HepG2 (cell line): ENCODE data around the gene TIMM10. TPM values are rescaled to one million over a fixed set of nuclear protein-coding genes. Genes with fewer than 3 reads are reported as not detected.
A peak's percentile ranks its signal among the peaks of the same experiment; 100 is the strongest.

Experiments used
- ATAC-seq: fragments of 200-7000 bp; cut with Tn5 transposase; 3 replicates; pipeline ENCODE4 v1.9.1; 2020; ENCODE audit warnings: mild to moderate bottlenecking, moderate library complexity
- BruUV-seq: library from RNA; stranded (reverse); fragments of 400-500 nt; replicated peaks from 2 replicates; lab custom pipeline; 2021; lab: Mats Ljungman, UMichigan
- CTCF ChIA-PET: fragments of 300-600 bp; formaldehyde crosslinking; extraction: SDS; loops from one replicate; lab custom pipeline; 2021; ENCODE audit warnings: low total read pairs, inconsistent platforms, low intra/inter-chr PET ratio; lab: Yijun Ruan, JAX
- POLR2A ChIA-PET: fragments of 350-600 bp; sonication (Branson Sonifier 250); formaldehyde crosslinking; loops from one replicate; lab custom pipeline; 2020; ENCODE audit warnings: antibody characterized with exemption, inconsistent platforms; lab: Yijun Ruan, JAX
- DNase-seq: peaks from one replicate; pipeline ENCODE4 v3.0.0-alpha.2; 2015; ENCODE audit warnings: low spot score
- FAIRE-seq: peaks from 3 replicates; lab custom pipeline; 2011; peaks lifted over from hg19 to GRCh38; lab: Jason Lieb, UNC
- H2AFZ ChIP-seq: one replicate; pipeline ENCODE4 v1.6.1; 2011; ENCODE audit warnings: low read length, inconsistent platforms
- H3K27ac ChIP-seq: fragments of 300-600 bp; 3 replicates; pipeline ENCODE4 v1.8.0; 2011; ENCODE audit warnings: mixed run types, mild to moderate bottlenecking, mixed read lengths, low read length, inconsistent platforms; ENCODE audit not compliant: insufficient read depth; ENCODE audit errors: extremely low read length
- H3K27me3 ChIP-seq, 2 experiments: fragments of 200-600 bp in 1 of 2; 2 replicates in 1 of 2; 3 replicates in 1 of 2; pipeline versions ENCODE4 v1.6.0 to v1.8.0; 2011; ENCODE audit warnings: low read length in 2 of 2, mild to moderate bottlenecking in 2 of 2, moderate library complexity in 2 of 2, inconsistent platforms in 1 of 2; ENCODE audit not compliant: insufficient read depth in 2 of 2, control insufficient read depth in 1 of 2
- H3K36me3 ChIP-seq, 2 experiments: fragments of 200-600 bp in 1 of 2; replicated peaks in 1 of 2; 2 replicates in 1 of 2; 3 replicates in 1 of 2; pipeline versions ENCODE4 v1.5.1 to v1.8.0; 2011; ENCODE audit warnings: low read length in 2 of 2, inconsistent platforms in 1 of 2; ENCODE audit not compliant: insufficient read depth in 2 of 2, control insufficient read depth in 1 of 2
- H3K4me1 ChIP-seq: 2 replicates; pipeline ENCODE4 v1.5.1; 2012; ENCODE audit warnings: low read length, inconsistent platforms; ENCODE audit not compliant: insufficient read depth
- H3K4me2 ChIP-seq: 2 replicates; pipeline ENCODE4 v1.6.0; 2011; ENCODE audit warnings: low read depth, low read length, inconsistent platforms
- H3K4me3 ChIP-seq, 3 experiments: fragments of 200-600 bp in 1 of 3; sonication (generic), shearing (Covaris generic) in 1 of 3; replicated peaks in 1 of 3; 2 replicates each; pipeline ENCODE4 v1.5.1; 2011 to 2016; ENCODE audit warnings: low read length in 3 of 3, inconsistent platforms in 2 of 3, low read depth in 2 of 3, mild to moderate bottlenecking in 2 of 3, control low read depth in 1 of 3, mixed read lengths in 1 of 3; ENCODE audit not compliant: insufficient read depth in 1 of 3
- H3K79me2 ChIP-seq: one replicate; pipeline ENCODE4 v1.6.1; 2011; ENCODE audit warnings: low read length, inconsistent platforms; ENCODE audit not compliant: insufficient read depth
- H3K9ac ChIP-seq: 2 replicates; pipeline ENCODE4 v1.6.0; 2011; ENCODE audit warnings: mild to moderate bottlenecking, low read depth, low read length, inconsistent platforms; ENCODE audit not compliant: insufficient read depth
- H3K9me3 ChIP-seq: 2 replicates; pipeline ENCODE4 v1.5.1; 2012; ENCODE audit warnings: mild to moderate bottlenecking, low read length
- H4K20me1 ChIP-seq: 2 replicates; pipeline ENCODE4 v1.6.0; 2011; ENCODE audit warnings: inconsistent platforms, mild to moderate bottlenecking, low read length, moderate library complexity; ENCODE audit not compliant: insufficient read depth
- HNRNPL ChIP-seq: fragments of 200-400 bp; formaldehyde crosslinking; IDR thresholded peaks from 2 replicates; pipeline ENCODE4 v1.6.1; 2017; ENCODE audit warnings: mild to moderate bottlenecking, low read depth, low read length
- MAFK ChIP-seq, 2 experiments: IDR thresholded peaks in 1 of 2; conservative IDR thresholded peaks in 1 of 2; 2 replicates each; pipeline ENCODE4 v1.6.1; 2011; ENCODE audit warnings: improper control_type of control experiment in 2 of 2, low read length in 2 of 2
- SKI ChIP-seq: fragments of 450-650 bp; IDR thresholded peaks from one replicate; pipeline ENCODE4 v1.6.1; 2018; ENCODE audit warnings: mild to moderate bottlenecking; ENCODE audit not compliant: partially characterized antibody
- TBX3 ChIP-seq: fragments of 450-650 bp; IDR thresholded peaks from 2 replicates; pipeline ENCODE4 v1.6.1; 2017; ENCODE audit warnings: antibody characterized with exemption, mild to moderate bottlenecking, inconsistent platforms, borderline replicate concordance
- TOPORS ChIP-seq: sonication (generic); formaldehyde crosslinking; IDR thresholded peaks from 2 replicates; pipeline ENCODE4 v1.8.0; 2023; ENCODE audit warnings: mild to moderate bottlenecking, missing genetic modification reagents
- UBTF ChIP-seq: sonication (generic); formaldehyde crosslinking; IDR thresholded peaks from 2 replicates; pipeline ENCODE4 v1.4.0; 2020; ENCODE audit warnings: mild to moderate bottlenecking, missing genetic modification reagents
- ZNF256 ChIP-seq: sonication (generic); formaldehyde crosslinking; conservative IDR thresholded peaks from 2 replicates; pipeline ENCODE4 v1.4.0; 2020; ENCODE audit warnings: missing genetic modification reagents
- ZNF367 ChIP-seq: sonication (generic); formaldehyde crosslinking; IDR thresholded peaks from 2 replicates; pipeline ENCODE4 v1.4.0; 2020; ENCODE audit warnings: missing genetic modification reagents, borderline replicate concordance
- ZNF543 ChIP-seq: sonication (generic); formaldehyde crosslinking; IDR thresholded peaks from 2 replicates; pipeline ENCODE4 v1.4.0; 2020; ENCODE audit warnings: mild to moderate bottlenecking, missing genetic modification reagents
- WGBS: methylation state at CpG from one replicate; pipeline ENCODE4 v1.1.6; 2017; ENCODE audit warnings: low lambda C conversion rate; 5-methylcytosine and 5-hydroxymethylcytosine counted together
- in situ Hi-C: cut with HindIII; loops from 2 replicates; pipeline ENCODE4 v1.10.0; 2017; ENCODE audit warnings: low pct_unique_long_range_greater_than_20kb; ENCODE audit not compliant: extremely low pct_ligation_motif_present
- intact Hi-C: fragments of 100-400 bp; cut with micrococcal nuclease; formaldehyde crosslinking; loops from one replicate; pipeline ENCODE4 v1.10.0; 2022; ENCODE audit not compliant: unreplicated experiment
- polyA plus RNA-seq, 8 experiments: library from polyadenylated mRNA; depleted of rRNA in 3 of 8; stranded (reverse) in 7 of 8; unstranded in 1 of 8; fragments of >200 nt; fragmentation: Illumina TruSeq in 4 of 8; extraction: Trizol in 4 of 8; gene quantifications; 2 replicates each; pipeline versions ENCODE4 v1.2.1 to v1.2.3, GENCODE V29; 2011 to 2016; ENCODE audit warnings: low read depth in 4 of 8, missing spikeins in 1 of 8, mixed read lengths in 1 of 8; ENCODE audit not compliant: insufficient read depth in 1 of 8
- total RNA-seq, 5 experiments: library from RNA; depleted of rRNA; stranded (reverse); fragments of >200 nt; fragmentation: Illumina TruSeq; extraction: Trizol; gene quantifications; 2 replicates each; pipeline ENCODE4 v1.2.3, GENCODE V29; 2016; ENCODE audit warnings: low read depth in 1 of 5
- TF ChIP-seq, protein P1 (sequence below): sonication (generic); formaldehyde crosslinking; IDR thresholded peaks from 2 replicates; pipeline ENCODE4 v1.4.0; 2020; ENCODE audit warnings: missing genetic modification reagents, borderline replicate concordance
- TF ChIP-seq, protein P2 (sequence below): sonication (generic); formaldehyde crosslinking; IDR thresholded peaks from 2 replicates; pipeline ENCODE4 v1.4.0; 2020; ENCODE audit warnings: missing genetic modification reagents, borderline replicate concordance
- TF ChIP-seq, protein P3 (sequence below): fragments of 450-650 bp; IDR thresholded peaks from 2 replicates; pipeline ENCODE4 v1.6.1; 2016

TIMM10 gene
- total and polyA plus RNA-seq, 2 of the 13 experiments (the other 11 are each of a cell fraction or from before 2014, with no cell fraction given): 67.8 to 82.2 TPM

- intact Hi-C loops (no loop called here), in situ Hi-C loops (loop anchor here (5.0 kb wide), 1 partner anchor 37 kb away; no protein-coding TSS in a partner anchor)
- ChIA-PET CTCF (interaction anchor here (5.9 kb wide), 1 partner anchor 36 kb away, joined by 101 read pairs; no protein-coding TSS in a partner anchor), POLR2A (interaction anchor here (1.0 to 1.5 kb wide), 2 partner anchors 33 to 36 kb away, joined by 5 to 7 read pairs; no protein-coding TSS in a partner anchor)
- BruUV-seq: TSS peak; percentile 30
- no peaks in the 10 kb centered on the region for H3K27me3 ChIP-seq
- no peak overlapping the region for H3K4me3 ChIP-seq
- no peak for DNase-seq
- no peaks in the 10 kb centered on the region for H3K9me3 ChIP-seq
- no peaks in the 10 kb centered on the region for H4K20me1 ChIP-seq
- peaks cover 23% of the 10 kb centered on the region for H3K4me1 ChIP-seq
- H3K4me2 ChIP-seq: no peak overlapping the region
- peaks cover 2% of the 10 kb centered on the region for H3K79me2 ChIP-seq
- FAIRE-seq: no peak
- H3K36me3 ChIP-seq: peaks cover 53 to 77% of the 10 kb centered on the region in 2 experiments
- H3K9ac ChIP-seq: no peak overlapping the region
- WGBS: 98% methylated on average over 9 of the region's 9 CpGs
- H2AFZ ChIP-seq: no peak overlapping the region
- no peak for ATAC-seq
- H3K27ac ChIP-seq: no peak overlapping the region
- TF ChIP-seq SKI (no peak), UBTF (0 out of 2 replicates have a peak, but pooled peaks have one; percentile 16), ZNF367 (CRISPR knock-in tag) (no peak), ZNF256 (no peak), TBX3 (no peak), HNRNPL (no peak), MAFK (conservative IDR thresholded peaks at IDR 0.05 in 1 of 2, IDR thresholded peaks at IDR 0.05 in 1 of 2; ENCODE audit: low read length in 2 of 2) (peak; percentile 60 to 71), TOPORS (CRISPR knock-in tag) (no peak), ZNF543 (CRISPR knock-in tag) (no peak)
- TF ChIP-seq, protein P1, sequence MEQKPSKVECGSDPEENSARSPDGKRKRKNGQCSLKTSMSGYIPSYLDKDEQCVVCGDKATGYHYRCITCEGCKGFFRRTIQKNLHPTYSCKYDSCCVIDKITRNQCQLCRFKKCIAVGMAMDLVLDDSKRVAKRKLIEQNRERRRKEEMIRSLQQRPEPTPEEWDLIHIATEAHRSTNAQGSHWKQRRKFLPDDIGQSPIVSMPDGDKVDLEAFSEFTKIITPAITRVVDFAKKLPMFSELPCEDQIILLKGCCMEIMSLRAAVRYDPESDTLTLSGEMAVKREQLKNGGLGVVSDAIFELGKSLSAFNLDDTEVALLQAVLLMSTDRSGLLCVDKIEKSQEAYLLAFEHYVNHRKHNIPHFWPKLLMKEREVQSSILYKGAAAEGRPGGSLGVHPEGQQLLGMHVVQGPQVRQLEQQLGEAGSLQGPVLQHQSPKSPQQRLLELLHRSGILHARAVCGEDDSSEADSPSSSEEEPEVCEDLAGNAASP (CRISPR knock-in tag): no peak
- TF ChIP-seq, protein P2, sequence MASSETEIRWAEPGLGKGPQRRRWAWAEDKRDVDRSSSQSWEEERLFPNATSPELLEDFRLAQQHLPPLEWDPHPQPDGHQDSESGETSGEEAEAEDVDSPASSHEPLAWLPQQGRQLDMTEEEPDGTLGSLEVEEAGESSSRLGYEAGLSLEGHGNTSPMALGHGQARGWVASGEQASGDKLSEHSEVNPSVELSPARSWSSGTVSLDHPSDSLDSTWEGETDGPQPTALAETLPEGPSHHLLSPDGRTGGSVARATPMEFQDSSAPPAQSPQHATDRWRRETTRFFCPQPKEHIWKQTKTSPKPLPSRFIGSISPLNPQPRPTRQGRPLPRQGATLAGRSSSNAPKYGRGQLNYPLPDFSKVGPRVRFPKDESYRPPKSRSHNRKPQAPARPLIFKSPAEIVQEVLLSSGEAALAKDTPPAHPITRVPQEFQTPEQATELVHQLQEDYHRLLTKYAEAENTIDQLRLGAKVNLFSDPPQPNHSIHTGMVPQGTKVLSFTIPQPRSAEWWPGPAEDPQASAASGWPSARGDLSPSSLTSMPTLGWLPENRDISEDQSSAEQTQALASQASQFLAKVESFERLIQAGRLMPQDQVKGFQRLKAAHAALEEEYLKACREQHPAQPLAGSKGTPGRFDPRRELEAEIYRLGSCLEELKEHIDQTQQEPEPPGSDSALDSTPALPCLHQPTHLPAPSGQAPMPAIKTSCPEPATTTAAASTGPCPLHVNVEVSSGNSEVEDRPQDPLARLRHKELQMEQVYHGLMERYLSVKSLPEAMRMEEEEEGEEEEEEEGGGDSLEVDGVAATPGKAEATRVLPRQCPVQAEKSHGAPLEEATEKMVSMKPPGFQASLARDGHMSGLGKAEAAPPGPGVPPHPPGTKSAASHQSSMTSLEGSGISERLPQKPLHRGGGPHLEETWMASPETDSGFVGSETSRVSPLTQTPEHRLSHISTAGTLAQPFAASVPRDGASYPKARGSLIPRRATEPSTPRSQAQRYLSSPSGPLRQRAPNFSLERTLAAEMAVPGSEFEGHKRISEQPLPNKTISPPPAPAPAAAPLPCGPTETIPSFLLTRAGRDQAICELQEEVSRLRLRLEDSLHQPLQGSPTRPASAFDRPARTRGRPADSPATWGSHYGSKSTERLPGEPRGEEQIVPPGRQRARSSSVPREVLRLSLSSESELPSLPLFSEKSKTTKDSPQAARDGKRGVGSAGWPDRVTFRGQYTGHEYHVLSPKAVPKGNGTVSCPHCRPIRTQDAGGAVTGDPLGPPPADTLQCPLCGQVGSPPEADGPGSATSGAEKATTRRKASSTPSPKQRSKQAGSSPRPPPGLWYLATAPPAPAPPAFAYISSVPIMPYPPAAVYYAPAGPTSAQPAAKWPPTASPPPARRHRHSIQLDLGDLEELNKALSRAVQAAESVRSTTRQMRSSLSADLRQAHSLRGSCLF: no peak
- TF ChIP-seq, protein P3, sequence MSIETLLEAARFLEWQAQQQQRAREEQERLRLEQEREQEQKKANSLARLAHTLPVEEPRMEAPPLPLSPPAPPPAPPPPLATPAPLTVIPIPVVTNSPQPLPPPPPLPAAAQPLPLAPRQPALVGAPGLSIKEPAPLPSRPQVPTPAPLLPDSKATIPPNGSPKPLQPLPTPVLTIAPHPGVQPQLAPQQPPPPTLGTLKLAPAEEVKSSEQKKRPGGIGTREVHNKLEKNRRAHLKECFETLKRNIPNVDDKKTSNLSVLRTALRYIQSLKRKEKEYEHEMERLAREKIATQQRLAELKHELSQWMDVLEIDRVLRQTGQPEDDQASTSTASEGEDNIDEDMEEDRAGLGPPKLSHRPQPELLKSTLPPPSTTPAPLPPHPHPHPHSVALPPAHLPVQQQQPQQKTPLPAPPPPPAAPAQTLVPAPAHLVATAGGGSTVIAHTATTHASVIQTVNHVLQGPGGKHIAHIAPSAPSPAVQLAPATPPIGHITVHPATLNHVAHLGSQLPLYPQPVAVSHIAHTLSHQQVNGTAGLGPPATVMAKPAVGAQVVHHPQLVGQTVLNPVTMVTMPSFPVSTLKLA: no peak
Measured at GRCh38 chr11:57490456-57491248, 39.9 kb downstream of the TIMM10 start.
